ENCODE measurements around the gene SERTAD4. TPM values are rescaled to one million over a fixed set of nuclear protein-coding genes. Genes with fewer than 3 reads are reported as not detected.

The SERTAD4 gene
- total RNA-seq, 4 donors from 2014 or later = 6.4 to 8.8 (median 8.1) TPM

- peaks cover 0 to 17% of the 10 kb centered on the region in 2 donors for H3K4me1 ChIP-seq
- no peaks in the 10 kb centered on the region for H3K27me3 ChIP-seq
- peak overlapping the region; percentile 95 to 99 for H3K27ac ChIP-seq
- TF ChIP-seq CTCF (IDR thresholded peaks at IDR 0.05) (no peak), POLR2A (IDR thresholded peaks at IDR 0.05) (peak in 1 of 2 donors; percentile 37)
- no peaks in the 10 kb centered on the region for H3K9me3 ChIP-seq
- DNase-seq = peak; percentile 54 to 62
- H3K4me3 ChIP-seq = peak overlapping the region; percentile 59 to 85
- H3K36me3 ChIP-seq = no peaks in the 10 kb centered on the region
- intact Hi-C loops (cut with DNase I; ENCODE audit: low total_unique reads) = no loop called here
Observed at GRCh38 chr1:210233495-210234328, 1.1 kb downstream of the SERTAD4 start.

GRCh38 chr1:210234329-210234757 lies 1.7 kb downstream of the SERTAD4 start:
- peak overlapping the region; percentile 59 to 85 for H3K4me3 ChIP-seq
- no peaks in the 10 kb centered on the region for H3K9me3 ChIP-seq
- no peaks in the 10 kb centered on the region for H3K27me3 ChIP-seq
- intact Hi-C loops (cut with DNase I; ENCODE audit: low total_unique reads) = no loop called here
- DNase-seq = no peak
- TF ChIP-seq CTCF (IDR thresholded peaks at IDR 0.05) = no peak
- TF ChIP-seq POLR2A (IDR thresholded peaks at IDR 0.05) = no peak
- peaks cover 0 to 17% of the 10 kb centered on the region in 2 donors for H3K4me1 ChIP-seq
- H3K36me3 ChIP-seq = no peaks in the 10 kb centered on the region
- H3K27ac ChIP-seq = peak overlapping the region; percentile 95 to 99

- TF ChIP-seq CTCF (IDR thresholded peaks at IDR 0.05) (no peak), POLR2A (IDR thresholded peaks at IDR 0.05) (no peak)
- Histone ChIP-seq H3K9me3 (no peaks in the 10 kb centered on the region), H3K4me1 (peaks cover 0 to 17% of the 10 kb centered on the region in 2 donors), H3K27me3 (no peaks in the 10 kb centered on the region), H3K27ac (peak overlapping the region; percentile 95 to 99), H3K36me3 (no peaks in the 10 kb centered on the region), H3K4me3 (no peak overlapping the region)
- DNase-seq = no peak
- intact Hi-C loops (cut with DNase I; ENCODE audit: low total_unique reads) = no loop called here
Observed at GRCh38 chr1:210235363-210236053, 2.9 kb downstream of the SERTAD4 start.

DNA sequence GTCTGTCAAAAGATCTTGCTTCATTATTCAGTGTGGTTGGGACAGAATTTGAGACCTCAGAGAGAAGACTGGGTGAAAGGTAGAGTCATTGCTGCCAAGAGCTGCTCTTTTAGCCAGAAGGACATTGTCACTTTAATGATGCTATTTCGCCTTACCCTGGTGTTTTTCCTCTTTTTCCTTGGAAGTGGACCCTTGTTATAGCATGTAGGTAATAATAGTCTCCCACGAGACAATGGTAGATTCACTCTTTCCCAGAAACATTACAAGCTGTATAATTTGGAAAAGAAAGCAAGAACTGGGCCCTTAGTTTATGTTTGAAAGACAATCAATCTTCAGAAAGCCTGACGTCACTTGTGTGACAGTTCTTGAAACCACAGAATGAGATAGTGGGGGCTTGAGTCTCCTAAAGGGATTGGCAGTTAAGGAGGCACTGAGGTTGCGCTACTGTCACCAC lies 3.8 kb downstream of the SERTAD4 start:
- H3K9me3 ChIP-seq = no peaks in the 10 kb centered on the region
- H3K27me3 ChIP-seq = no peaks in the 10 kb centered on the region
- no peak overlapping the region for H3K4me3 ChIP-seq
- no peaks in the 10 kb centered on the region for H3K36me3 ChIP-seq
- TF ChIP-seq CTCF (IDR thresholded peaks at IDR 0.05) (no peak), POLR2A (IDR thresholded peaks at IDR 0.05) (no peak)
- H3K27ac ChIP-seq = peak overlapping the region; percentile 95 to 99
- DNase-seq = no peak
- intact Hi-C loops (cut with DNase I; ENCODE audit: low total_unique reads) = no loop called here
- peaks cover 0 to 17% of the 10 kb centered on the region in 2 donors for H3K4me1 ChIP-seq

All from uterus (tissue), 4 donors.